Lower lobe of right lung (tissue), 2 donors: ENCODE measurements around the gene PAEP. TPM values are rescaled to one million over a fixed set of nuclear protein-coding genes. Genes with fewer than 3 reads are reported as not detected.
A peak's percentile ranks its signal among the peaks of the same experiment; 100 is the strongest.
"Not testable (repeated sequence)": the region's sequence is repeated elsewhere in the genome, so short reads cannot be mapped to it uniquely, and the experiment has no call there.

Experiments
- ATAC-seq, 2 donors: fragments of 200-7000 bp; cut with Tn5 transposase; one replicate each; pipeline ENCODE4 v1.9.1; 2020 to 2022; ENCODE audit warnings: mild to moderate bottlenecking in 2 of 2, moderate library complexity in 2 of 2
- DNase-seq: peaks from one replicate; pipeline ENCODE4 v3.0.0-alpha.2; 2020
- H3K27ac ChIP-seq: fragments of 200-600 bp; one replicate; pipeline ENCODE4 v1.8.0; 2022
- H3K27me3 ChIP-seq: fragments of 200-600 bp; one replicate; pipeline ENCODE4 v1.8.0; 2022; ENCODE audit warnings: low read depth
- H3K36me3 ChIP-seq: fragments of 200-600 bp; one replicate; pipeline ENCODE4 v1.8.0; 2022; ENCODE audit warnings: mild to moderate bottlenecking
- H3K4me1 ChIP-seq: fragments of 200-600 bp; one replicate; pipeline ENCODE4 v1.8.0; 2022
- H3K4me3 ChIP-seq: fragments of 200-600 bp; one replicate; pipeline ENCODE4 v1.8.0; 2022; ENCODE audit warnings: mild to moderate bottlenecking
- H3K9me3 ChIP-seq: fragments of 200-600 bp; one replicate; pipeline ENCODE4 v1.8.0; 2022
- CTCF ChIP-seq: fragments of 200-600 bp; IDR thresholded peaks from one replicate; pipeline ENCODE4 v1.8.0; 2022; ENCODE audit warnings: antibody characterized with exemption, mild to moderate bottlenecking
- intact Hi-C: fragments of 100-400 bp; cut with DNase I; formaldehyde crosslinking; loops from one replicate; pipeline ENCODE4 v1.11.0; 2022
- long read RNA-seq: library from polyadenylated mRNA; unstranded; transcript quantifications from one replicate; pipeline ENCODE4 v2.0.0, GENCODE V29; 2021
- total RNA-seq: library from RNA; stranded (reverse); fragmentation: NEBNext Ultra II Directional; extraction: Animal tissue kit (Norgen Biotek cat#: 25700); gene quantifications from one replicate; pipeline ENCODE4 v1.2.1, GENCODE V29; 2021
- donor health status: DM: no; HTN: yes; CAD: no; lungs with severe emphysema.

The PAEP gene
- not detected for total RNA-seq
- long read RNA-seq = 0 reads

- Histone ChIP-seq H3K4me3 (no peak within 1 kb of the TSS), H3K4me1 (no peaks in the 10 kb centered on the region), H3K27me3 (peaks cover 26% of the 10 kb centered on the region), H3K27ac (no peak within 1 kb of the TSS), H3K9me3 (no peaks in the 10 kb centered on the region), H3K36me3 (no peaks in the 10 kb centered on the region)
- intact Hi-C loops = no loop called here
- ATAC-seq = no peak
- TF ChIP-seq CTCF = no peak
- no peak for DNase-seq
Measured at GRCh38 chr9:135561391-135562234, at the start of gene PAEP. Gene PAEP (plus strand): TSS chr9:135561756.

- H3K27me3 ChIP-seq = peaks cover under 1% of the 10 kb centered on the region
- H3K9me3 ChIP-seq = no peaks in the 10 kb centered on the region
- intact Hi-C loops = no loop called here
- H3K27ac ChIP-seq = no peak overlapping the region
- DNase-seq (no peak), ATAC-seq (no peak)
- TF ChIP-seq CTCF = no peak
- H3K36me3 ChIP-seq = no peaks in the 10 kb centered on the region
- H3K4me1 ChIP-seq = no peaks in the 10 kb centered on the region
- no peak overlapping the region for H3K4me3 ChIP-seq
Measured at GRCh38 chr9:135512241-135512603, 49.3 kb upstream of the PAEP start.

- Histone ChIP-seq H3K4me1 (no peaks in the 10 kb centered on the region), H3K4me3 (no peak overlapping the region), H3K27me3 (peaks cover 5% of the 10 kb centered on the region), H3K36me3 (no peaks in the 10 kb centered on the region), H3K27ac (no peak overlapping the region), H3K9me3 (no peaks in the 10 kb centered on the region)
- intact Hi-C loops = no loop called here
- TF ChIP-seq CTCF = no peak
- ATAC-seq (no peak), DNase-seq (no peak)
Measured at GRCh38 chr9:135512904-135513303, 48.7 kb upstream of the PAEP start.

GRCh38 chr9:135513351-135513846 lies 48.2 kb upstream of the PAEP start:
- peaks cover 5% of the 10 kb centered on the region for H3K27me3 ChIP-seq
- H3K4me3 ChIP-seq = no peak overlapping the region
- H3K9me3 ChIP-seq = no peaks in the 10 kb centered on the region
- TF ChIP-seq CTCF = no peak
- no peaks in the 10 kb centered on the region for H3K4me1 ChIP-seq
- DNase-seq (no peak), ATAC-seq (peak in 1 of 2 donors; percentile 24)
- H3K27ac ChIP-seq = no peak overlapping the region
- no peaks in the 10 kb centered on the region for H3K36me3 ChIP-seq
- intact Hi-C loops = no loop called here

DNA sequence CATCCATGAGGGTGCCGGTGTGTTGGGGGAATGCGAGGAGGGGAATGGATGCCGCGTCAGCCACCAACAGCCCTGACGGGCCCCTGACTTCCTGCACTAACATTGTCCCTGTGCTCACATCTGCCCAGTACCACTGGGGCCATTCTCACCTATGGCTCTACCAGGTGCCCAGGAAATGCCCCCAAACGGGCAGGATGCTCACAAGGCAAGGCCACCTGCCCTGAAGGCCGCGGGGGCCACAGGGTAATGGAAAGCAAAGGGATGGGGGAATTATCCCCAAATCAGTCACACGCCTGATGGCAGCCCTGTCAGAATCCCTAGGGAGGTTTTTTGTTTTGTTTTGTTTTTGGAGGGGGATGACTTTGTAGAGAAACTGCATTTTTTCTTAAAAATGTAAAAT lies 47.6 kb upstream of the PAEP start:
- H3K27me3 ChIP-seq, H3K4me3 ChIP-seq, H3K27ac ChIP-seq, H3K9me3 ChIP-seq, intact Hi-C loops, H3K4me1 ChIP-seq, DNase-seq, ATAC-seq, H3K36me3 ChIP-seq: not testable (repeated sequence)

DNA sequence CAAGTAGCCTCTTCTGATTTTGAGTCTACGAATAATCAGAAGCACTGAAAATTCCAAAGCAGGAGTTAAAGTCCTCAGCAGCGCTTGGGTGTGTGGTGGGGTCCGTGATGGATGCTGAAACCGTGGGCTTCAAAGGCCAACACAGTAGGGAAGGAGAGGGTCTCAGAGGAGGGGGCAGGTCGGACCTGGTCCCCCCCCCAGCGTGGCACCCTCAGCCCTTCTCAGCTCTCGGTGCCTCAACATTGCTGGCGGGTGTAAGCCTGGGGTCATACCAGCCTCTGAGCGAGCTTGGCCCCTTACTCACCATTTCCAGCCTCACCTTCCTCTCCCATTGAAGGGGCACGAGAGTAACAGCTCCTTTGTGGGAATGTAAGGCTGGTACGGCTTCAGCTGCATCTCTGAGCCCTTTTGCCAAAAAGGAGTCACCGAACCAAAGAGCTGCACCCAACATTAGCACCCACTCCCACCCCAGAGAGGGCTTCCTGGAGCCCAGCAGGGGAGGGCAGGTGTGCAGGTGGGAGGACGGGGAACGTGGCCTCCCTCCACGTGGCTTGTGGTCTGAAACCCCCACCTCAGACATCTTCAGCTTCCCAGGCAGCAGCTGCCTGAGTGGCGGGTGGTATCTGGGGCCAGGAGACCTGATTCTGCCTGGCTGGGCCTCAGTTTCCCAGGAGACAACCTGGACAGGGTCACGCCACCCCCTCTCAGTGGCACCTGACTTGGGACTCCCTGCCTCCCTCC lies 47.0 kb upstream of the PAEP start:
- no peak overlapping the region for H3K4me3 ChIP-seq
- no peaks in the 10 kb centered on the region for H3K9me3 ChIP-seq
- DNase-seq (no peak), ATAC-seq (no peak)
- peaks cover 5% of the 10 kb centered on the region for H3K27me3 ChIP-seq
- H3K36me3 ChIP-seq = no peaks in the 10 kb centered on the region
- no peaks in the 10 kb centered on the region for H3K4me1 ChIP-seq
- no peak for TF ChIP-seq CTCF
- H3K27ac ChIP-seq = no peak overlapping the region
- intact Hi-C loops = no loop called here
